HG03045 (cell line): ENCODE measurements around the gene JMJD8.
"Not testable (repeated sequence)": the region's sequence is repeated elsewhere in the genome, so short reads cannot be mapped to it uniquely, and the experiment has no call there.

Source experiments
- ATAC-seq: cut with Tn5 transposase; IDR thresholded peaks from one replicate; pipeline ENCODE4 v1.9.1; 2021; ENCODE audit warnings: mild to moderate bottlenecking, moderate library complexity; ENCODE audit not compliant: unreplicated experiment

The JMJD8 gene

DNA sequence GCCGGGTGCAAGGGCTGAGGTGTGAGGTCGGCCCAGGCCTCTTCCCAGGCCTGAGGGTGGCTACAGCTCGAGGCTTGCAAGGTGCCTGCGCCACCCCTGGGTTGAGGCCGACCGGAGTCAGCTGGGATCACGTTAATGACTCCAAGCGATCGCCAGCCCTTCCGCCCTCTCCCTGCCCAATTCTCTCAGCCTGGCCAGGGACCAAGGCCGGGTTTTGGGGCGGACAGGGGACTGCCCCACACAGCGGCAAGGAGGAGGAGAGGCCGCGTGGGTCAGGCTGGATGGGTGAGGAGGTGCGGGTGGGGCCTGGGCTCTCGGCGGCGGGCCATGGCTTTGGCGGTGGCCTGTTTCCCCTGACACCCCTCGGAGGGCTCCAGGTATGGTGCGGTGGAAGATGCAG lies 9.2 kb upstream of the JMJD8 start:
- no peak for ATAC-seq

DNA sequence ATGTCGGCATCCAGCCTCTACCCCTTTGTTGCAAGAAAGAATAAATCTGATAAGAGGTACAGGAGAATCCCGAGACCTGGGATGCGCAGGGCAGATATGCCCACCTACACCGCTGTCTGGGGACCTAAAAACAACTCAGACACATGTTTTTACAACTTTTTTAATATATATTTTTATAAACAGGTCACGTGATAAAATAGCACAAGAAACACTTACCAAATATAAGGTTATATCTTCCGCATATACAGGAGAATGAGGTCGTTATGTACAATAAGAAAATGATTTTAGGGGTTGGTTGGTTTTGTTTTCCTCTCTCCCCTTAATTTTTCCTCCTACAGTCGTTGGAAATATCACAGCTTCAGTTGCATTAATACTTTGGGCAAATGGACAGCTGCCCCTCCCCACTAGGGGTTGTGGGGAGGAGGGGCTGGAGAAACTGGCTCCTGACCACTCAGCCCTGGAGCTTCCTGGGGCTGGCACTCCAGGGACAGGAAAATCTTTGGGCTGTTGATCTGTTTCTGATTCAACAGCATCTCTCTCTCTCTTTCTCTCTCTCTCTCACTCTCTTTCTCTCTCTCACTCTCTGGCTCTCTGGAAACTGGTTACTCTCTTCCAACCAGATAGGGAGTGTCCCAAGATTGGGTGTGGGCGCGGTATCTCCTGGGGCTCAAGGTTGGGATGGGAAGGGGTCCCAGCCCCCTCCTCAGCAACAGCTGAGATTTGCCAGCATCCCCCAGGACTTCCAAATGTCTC lies 8.4 kb upstream of the JMJD8 start:
- no peak for ATAC-seq

DNA sequence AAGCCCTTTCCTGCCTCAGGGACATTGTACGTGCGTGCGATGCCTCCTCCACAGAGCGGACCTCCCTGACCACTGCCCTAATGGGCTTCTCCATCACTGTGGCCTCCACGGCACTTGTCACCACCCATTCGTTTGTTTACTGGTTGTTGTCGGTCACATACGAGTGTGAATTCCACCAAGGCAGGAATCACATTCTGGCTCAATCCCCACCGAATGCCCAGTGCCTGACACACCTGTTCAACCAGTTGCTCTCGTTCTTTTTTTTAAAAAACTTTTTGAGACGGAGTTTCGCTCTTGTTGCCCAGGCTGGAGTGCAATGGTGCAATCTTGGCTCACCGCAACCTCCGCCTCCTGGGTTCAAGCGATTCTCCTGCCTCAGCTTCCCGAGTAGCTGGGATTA lies 7.1 kb upstream of the JMJD8 start:
- not testable (repeated sequence) for ATAC-seq

DNA sequence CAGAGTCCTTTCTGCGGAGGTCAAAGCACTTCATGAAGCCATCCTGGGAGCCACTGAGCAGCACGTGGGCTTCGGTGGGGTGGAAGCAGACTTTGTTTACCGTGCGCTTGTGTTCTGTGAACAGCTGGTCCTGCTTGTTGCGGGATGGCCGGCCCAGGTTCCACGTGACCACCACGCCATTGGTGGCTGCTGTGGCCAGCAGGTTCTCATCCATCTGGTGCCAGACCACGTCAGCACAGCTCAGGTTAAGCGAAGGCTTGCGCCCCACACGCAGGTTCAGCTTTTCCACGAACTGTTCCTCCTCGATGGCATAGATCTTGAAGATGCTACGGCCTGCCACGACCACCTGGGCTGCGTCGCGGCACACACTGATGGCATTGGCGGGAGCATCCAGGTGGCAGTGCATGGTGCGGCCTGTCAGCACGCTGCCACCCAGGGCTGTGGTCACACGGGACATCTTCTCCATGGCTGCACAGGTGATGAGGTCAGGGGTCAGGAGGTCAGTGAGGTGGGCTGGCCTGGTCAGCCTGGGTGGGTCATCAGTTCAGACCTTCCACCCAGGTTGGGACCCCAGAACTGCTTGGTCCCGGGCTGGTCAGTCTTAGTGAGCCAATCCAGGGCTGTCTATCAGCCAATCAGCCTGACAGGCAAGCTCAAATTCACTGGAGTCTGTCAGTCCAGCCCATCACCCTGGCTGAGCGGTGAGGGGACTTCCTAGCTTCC lies 5.2 kb upstream of the JMJD8 start:
- ATAC-seq = no peak

DNA sequence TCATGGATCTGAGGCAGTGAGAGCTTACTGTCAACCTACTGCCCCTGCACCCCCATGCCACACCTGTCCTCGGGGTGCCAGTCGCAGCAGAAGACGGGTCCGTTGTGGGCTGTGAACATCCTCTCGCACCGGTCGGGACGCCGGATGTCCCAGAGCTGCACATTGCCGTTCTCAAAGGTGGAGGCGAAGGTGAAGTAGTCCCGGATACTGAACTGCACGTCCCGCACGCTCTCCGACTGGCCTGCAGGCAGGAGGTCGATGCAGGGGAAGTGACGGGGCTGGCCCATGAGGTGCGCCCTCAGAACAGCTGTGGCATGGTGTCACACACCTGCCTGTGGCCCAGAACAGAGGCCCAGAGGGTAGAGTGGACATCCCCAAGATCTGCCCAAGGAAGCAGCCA lies 3.4 kb upstream of the JMJD8 start:
- ATAC-seq = no peak

DNA sequence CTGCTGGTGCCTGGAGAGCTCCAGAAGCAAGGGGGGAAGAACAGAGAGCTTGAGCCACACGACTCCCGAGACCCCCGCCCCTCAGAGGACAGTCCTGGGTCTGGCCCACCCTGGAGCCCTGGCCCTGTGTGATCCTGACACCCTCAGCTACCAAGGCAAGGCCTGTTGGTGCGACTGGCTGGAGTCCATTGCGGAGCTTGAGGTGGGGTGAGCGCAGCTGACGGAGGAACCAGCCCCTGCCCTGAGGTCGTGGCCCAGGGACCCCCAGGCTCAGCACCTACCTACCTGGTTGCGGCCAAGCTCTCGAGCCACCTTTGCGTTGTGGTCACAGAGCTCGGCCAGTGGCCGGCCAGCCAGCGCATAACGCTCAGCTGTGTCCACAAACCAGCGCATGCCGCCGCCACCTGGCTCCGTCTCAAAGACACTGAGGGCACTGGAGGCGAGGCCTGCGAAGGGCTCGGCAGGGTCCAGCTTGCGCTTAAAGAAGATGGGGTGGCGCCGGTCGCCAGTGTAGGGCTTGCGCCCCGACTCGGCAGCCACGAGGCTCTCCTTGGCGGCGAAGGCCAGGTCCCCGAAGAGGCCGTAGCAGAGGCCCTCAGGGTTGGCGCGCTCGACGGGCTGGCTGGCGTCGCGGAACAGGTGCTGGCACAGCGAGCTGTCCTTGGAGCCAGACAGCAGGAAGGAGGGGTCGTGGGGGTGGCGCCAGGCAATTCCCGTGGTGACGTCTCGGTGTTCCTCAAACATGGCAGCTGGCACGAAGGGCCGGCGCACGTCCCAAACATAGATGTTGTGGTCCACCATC lies 2.5 kb upstream of the JMJD8 start:
- no peak for ATAC-seq

DNA sequence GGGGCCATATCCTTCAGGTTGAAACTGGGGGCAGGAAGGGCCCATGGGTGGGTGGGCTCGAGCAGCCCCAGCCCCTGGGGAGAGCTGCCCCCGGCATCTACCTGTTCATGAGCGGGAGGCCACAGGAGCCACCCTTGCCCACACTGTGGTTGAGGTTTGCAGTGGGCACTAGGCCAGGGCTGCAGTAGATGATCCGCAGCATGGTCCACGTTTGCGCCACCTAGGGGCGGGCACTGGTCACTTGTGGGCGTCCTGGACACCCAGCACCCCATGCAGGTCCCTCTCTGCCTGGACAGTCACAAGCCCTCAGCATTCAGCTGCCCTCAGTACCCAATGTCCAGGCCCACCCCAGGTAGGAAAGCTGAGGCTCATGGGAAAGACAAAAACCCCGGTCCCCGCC lies 1.8 kb upstream of the JMJD8 start:
- ATAC-seq = no peak

DNA sequence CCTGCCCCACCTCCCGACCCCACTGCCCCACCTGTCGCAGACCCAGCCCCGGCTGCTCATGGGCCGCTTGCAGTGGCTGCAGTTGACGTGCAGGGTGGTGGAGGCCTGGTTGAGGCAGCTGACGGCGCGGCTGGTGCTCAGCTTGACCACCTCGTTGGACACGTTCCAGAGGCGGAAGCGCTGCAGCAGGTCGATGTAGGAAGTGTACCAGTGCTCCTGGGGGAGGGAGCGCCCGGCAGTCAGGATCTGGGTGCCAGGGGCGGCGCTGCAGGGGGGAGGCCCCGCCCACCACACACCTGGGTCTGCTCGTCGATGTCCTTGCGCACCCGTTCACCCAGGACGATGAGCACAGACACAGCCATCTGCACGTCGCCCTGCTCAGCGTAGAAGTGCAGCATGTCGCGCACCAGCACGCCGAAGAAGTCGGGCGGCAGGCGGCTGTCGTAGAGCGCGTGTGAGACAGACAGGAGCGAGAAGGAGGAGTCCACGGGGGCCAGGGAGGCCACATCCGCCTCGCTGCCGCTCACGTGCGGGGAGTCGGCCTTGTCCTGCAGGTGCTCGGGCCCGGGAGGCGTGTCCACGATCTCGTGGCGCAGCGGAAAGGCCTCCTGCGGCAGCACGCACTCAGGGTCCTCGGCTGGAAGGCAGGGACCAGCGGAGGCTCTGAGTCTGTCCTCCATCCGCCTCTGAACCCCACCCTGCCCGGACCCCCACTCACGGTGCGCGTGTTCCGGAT lies 995 bp upstream of the JMJD8 start:
- no peak for ATAC-seq

DNA sequence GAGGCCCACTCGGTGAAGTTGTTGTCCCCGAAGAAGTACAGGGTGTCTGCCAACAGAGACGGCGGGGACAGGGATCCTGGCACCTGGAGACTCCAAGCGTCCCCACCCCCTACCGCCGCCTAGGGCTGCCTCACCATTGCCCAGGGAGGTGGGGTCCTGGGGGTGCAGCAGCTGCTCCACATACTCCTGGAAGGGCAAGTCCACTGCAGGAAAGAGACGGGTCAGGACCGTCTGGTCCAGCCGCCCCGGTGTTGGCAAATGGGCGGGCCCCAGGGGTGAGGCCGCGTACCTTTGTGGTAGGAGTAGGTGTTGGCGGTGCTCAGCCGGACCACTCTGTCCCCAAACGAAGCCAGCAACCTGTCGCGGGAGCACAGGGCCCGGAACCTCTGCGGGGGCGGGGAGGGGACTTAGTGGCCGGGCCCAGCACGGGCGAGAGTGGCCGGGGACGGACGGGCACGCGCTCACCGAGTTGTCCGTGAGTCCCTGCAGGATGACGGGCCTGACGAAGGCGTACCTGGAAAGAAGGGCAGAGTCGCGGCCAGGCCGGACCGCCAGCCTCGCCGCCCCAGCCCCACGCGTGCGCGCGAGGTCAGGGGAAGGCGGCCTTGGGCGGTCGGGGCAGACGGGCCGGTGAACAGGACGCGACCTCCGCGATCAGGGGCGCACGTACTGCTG lies 601 bp downstream of the JMJD8 start:
- no peak for ATAC-seq

DNA sequence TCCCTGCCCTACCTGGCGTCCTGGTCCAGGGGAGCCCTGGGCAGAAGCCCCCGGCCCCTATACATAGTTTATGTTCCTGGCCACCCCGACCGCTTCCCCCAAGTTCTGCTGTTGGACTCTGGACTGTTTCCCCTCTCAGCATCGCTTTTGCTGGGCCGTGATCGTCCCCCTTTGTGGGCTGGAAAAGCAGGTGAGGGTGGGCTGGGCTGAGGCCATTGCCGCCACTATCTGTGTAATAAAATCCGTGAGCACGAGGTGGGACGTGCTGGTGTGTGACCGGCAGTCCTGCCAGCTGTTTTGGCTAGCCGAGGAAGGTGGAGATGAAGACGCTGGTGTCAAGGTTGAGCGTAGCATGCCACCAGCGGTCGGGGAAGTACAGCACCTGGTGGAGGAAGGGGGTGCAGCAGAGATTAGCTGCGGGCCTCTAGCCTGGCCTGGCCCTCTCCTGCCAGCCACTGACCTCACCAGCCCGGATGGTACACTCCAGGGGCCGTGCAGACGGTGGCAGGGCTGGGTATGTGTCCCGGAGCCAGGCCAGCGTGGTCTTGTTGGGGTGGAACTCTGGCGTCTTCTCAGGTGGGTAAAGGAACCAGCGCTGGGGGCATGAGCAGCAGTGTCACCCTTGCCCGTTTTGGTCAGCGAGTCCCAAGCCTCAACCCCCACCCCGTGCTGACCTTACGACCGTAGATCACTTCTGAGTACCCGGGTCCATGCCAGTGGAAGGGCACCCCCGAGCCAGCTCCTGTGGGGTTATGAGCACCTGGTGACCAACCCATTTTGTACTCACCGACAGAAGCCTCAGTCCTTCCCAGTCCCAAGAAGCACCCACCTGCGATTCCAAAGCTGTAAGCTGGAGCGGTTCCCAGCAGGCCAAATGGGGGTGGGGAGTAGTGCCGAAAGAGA lies 1.4 kb downstream of the JMJD8 start:
- ATAC-seq = no peak

DNA sequence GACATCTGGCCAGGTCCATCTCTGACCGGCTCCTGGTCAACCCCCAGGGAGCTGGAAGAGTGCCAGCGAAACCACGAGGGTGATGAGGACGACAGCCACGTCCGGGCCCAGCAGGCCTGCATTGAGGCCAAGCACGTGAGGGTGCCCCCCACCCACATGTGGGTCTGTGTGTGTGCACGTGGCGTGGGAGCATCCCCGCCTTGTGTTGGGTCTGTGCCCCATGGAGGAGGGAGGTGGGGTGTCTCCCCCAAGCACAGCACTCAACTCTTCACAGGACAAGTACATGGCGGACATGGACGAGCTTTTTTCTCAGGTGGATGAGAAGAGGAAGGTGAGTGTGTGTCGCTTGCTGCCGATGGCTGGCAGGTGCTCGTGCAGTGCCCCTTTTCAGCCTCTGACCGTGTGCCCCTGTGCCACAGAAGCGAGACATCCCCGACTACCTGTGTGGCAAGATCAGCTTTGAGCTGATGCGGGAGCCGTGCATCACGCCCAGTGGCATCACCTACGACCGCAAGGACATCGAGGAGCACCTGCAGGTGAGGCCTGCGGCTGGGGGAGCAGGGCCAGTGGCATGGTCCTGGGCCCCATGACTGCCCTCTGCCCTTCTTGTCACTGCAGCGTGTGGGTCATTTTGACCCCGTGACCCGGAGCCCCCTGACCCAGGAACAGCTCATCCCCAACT lies 2.2 kb downstream of the JMJD8 start:
- ATAC-seq = no peak

DNA sequence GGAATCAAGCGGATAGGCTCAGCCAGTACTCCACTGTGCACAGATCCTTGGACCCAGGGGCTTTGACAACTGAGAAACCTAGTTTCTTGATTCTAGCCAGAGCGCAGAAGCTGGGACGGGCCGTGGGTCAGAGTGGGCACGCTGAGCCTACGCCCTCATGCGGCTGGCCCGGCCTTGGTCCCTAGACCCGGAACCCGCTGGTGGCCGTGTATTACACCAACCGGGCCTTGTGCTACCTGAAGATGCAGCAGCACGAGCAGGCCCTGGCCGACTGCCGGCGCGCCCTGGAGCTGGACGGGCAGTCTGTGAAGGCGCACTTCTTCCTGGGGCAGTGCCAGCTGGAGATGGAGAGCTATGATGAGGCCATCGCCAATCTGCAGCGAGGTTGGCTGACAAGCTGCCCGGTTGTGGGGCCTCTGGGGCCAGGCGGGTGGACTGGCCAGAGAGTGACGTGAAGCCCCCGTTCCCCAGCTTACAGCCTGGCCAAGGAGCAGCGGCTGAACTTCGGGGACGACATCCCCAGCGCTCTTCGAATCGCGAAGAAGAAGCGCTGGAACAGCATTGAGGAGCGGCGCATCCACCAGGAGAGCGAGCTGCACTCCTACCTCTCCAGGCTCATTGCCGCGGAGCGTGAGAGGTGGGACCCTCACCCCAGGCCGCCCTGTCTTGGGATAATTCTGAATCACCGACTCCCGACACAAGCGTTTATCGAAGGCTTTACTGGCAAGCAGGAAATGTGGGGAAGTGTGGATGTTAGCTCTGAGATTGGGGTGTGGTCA lies 3.0 kb downstream of the JMJD8 start:
- no peak for ATAC-seq

DNA sequence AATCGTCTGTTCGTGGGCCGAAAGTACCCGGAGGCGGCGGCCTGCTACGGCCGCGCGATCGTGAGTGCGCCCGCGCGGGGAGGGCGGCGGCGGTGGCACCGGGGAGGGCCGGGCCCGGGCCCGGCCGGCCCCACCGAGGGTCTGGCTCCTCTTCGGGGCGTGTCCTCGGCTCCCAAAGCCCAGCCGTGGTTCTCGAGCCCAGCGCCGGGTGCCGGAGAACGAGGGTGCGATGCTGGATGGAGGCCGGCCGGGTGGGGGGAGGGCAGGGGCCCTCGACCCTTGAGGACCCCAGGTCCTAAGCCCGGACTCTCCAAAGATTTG lies 3.5 kb downstream of the JMJD8 start:
- no peak for ATAC-seq

DNA sequence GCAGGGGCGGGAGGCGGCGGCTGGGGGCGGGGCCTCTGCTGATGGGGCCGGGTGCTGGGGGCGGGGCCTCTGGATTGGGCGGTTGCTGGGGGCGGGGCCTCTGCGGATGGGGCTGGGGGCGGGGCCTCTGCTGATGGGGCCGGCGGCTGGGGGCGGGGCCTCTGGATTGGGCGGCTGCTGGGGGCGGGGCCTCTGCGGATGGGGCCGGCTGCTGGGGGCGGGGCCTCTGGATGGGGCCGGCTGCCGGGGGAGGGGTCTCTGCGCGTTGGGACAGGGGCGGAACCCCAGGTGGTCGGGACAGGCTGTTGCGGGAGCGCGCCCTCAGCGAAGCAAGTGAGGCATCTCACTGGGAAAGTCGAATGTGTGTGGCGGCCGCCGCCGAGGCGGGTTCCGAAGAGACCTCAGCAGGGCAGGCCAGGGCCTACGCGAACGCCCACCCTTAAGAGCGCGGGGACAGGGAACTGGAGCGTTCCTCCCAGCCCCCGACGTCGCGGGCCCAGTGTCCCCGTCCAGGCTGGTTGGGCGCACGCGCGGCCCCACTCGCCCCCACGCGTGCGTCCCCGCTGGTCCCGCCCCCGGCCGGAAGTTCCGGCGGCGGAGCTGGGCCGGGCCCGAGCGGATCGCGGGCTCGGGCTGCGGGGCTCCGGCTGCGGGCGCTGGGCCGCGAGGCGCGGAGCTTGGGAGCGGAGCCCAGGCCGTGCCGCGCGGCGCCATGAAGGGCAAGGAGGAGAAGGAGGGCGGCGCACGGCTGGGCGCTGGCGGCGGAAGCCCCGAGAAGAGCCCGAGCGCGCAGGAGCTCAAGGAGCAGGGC lies 4.1 kb downstream of the JMJD8 start, which contains the start of gene STUB1:
STUB1 (plus strand) TSS at position 597 of the 811 bp plus-strand sequence; CDS start at position 713, 116 bp downstream.
- ATAC-seq = peak; percentile 37

DNA sequence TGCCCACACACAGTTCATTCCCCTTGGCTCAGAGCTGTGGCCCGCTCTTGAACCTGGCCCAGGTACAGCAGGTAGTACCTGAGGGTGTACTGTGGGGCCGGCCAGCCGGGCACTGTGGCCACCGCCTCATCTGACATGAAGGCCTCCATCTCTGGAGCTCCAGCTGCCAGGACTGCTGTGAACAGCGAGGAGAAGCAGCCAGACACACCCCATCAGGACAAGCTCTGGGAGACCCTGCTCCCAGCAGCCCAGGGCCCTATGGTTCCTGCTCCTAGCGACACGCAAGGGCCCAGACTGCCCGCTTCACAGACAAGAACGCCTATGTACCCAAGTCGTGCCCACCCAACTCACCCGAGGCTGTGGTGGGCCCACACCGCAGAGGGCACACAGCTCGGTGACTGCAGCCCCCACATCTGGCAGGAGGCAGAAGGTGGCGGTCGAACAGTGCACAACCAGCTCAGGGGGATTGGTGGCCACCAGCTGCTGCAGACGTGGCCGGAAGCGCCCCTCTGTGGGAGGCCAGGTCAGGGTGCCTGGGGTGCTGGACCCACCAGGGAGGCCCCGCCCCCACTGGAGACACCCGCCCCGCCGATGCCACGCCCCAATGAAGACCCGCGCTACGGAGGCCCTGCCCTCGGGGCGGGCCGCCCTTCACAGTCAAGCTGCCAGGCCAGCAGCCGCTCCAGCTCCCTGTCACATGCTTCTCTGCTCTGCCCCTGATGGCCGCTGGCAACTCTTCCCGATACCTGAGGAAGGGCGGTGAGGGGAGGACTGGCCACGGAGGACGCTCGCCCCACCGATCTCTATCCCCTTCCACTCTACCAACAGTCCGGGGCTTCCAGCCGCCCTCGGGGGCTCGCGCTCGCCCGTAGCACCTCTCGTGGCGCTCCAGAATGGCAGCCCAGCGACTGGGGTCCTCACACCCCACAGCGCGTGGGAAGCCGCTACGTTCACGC lies 5.0 kb downstream of the JMJD8 start:
- ATAC-seq = no peak

DNA sequence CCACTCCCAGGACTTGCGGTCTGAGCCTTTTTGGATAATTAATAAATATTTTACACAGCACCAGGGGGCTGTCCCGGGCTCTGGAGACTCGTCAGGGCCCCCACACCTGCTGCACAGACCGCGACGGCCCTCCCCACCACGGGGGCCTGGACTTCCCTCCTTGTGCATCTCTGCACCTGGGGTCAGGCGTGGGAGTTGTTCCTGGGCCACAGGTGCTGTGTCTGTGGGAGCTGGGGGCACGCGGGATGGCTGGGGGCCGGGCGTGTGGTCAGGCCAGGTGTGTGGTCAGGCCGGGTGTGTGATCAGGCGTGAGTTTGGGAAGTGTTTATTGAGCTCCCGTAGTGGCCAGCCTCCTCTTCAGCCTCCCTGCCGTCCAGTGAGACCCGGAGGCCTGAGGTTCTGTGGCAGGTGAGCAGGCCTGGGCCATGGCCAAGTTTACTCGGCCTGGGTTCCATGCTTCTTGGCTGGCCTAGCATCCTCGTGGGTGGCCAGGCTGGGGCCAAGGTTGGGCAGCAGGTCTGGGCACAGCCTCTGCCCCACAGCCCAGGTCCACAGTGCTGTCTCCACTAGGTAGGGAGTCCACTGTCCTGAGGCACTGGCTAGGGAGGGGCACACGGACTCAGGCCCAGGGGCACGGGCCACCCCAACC lies 5.8 kb downstream of the JMJD8 start:
- ATAC-seq = no peak
